ENCODE data around the gene EXOC6B. TPM values are rescaled to one million over a fixed set of nuclear protein-coding genes. Genes with fewer than 3 reads are reported as not detected.
A peak's percentile ranks its signal among the peaks of the same experiment; 100 is the strongest.

Gene EXOC6B
- total RNA-seq, 1 experiment from 2014 or later = not detected

DNA sequence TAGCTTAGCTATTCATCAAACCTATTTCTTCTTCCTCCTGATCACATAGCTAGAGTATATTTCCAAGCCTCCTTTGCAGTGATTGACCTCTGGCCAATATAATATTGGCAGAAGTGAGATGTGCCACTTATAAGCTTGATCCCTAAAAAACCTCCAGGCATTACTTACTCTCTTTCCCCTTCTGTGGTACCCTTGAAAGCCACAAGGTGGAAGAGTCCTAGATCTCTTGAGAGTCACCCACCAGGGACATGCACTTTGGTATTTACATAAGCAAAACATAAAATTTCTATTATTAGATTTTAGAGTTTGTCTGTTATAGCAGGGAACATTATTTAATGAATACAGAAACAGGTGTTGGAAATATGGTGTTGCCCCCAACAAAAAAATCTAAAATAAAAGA, 112.0 kb downstream of the EXOC6B start:
- Histone ChIP-seq H3K9me2 (replicated peaks; ENCODE audit: insufficient read depth, low read length) (no peaks in the 10 kb centered on the region), H2AFZ (ENCODE audit: low read length) (no peak overlapping the region), H3K4me3 (ENCODE audit: low read length) (no peak overlapping the region), H3K36me3 (ENCODE audit: insufficient read depth, low read length) (no peaks in the 10 kb centered on the region), H3K27me3 (ENCODE audit: low read length) (no peaks in the 10 kb centered on the region), H3K9ac (ENCODE audit: low read length) (no peak overlapping the region), H3K4me1 (ENCODE audit: low read length) (no peaks in the 10 kb centered on the region), H4K20me1 (ENCODE audit: insufficient read depth, low read depth, low read length) (no peaks in the 10 kb centered on the region), H3K79me2 (ENCODE audit: low read length) (no peaks in the 10 kb centered on the region), H3K4me2 (ENCODE audit: low read depth, low read length, poor library complexity, severe bottlenecking) (no peak overlapping the region), H3K9me3 (ENCODE audit: low read length) (no peaks in the 10 kb centered on the region), H3K27ac (ENCODE audit: low read length) (no peak overlapping the region)
- DNase-seq = peak; percentile 46

DNA sequence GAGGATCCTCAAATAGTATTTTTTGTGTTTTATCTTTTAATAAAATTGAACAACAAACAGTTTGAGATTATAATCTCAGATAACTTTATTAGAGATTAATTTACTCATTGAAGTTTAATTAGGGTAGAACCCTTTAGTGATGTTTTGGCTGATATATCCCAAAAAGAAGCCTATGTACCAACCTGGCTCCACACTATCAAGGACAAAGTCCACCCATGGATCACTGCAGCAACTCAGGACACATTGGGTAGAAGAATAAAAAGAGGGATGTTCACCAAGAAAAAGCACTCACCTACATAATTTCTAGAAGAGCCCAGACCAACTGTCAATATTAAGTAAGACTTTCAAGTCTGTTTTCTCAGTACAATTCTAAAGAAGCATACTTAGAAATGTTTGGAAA, 112.9 kb downstream of the EXOC6B start:
- no peaks in the 10 kb centered on the region for H3K9me3 ChIP-seq (ENCODE audit: low read length)
- H3K79me2 ChIP-seq (ENCODE audit: low read length) = no peaks in the 10 kb centered on the region
- H3K36me3 ChIP-seq (ENCODE audit: insufficient read depth, low read length) = no peaks in the 10 kb centered on the region
- no peaks in the 10 kb centered on the region for H4K20me1 ChIP-seq (ENCODE audit: insufficient read depth, low read depth, low read length)
- no peaks in the 10 kb centered on the region for H3K4me1 ChIP-seq (ENCODE audit: low read length)
- H3K27ac ChIP-seq (ENCODE audit: low read length) = no peak overlapping the region
- no peaks in the 10 kb centered on the region for H3K27me3 ChIP-seq (ENCODE audit: low read length)
- H2AFZ ChIP-seq (ENCODE audit: low read length) = no peak overlapping the region
- no peak overlapping the region for H3K4me2 ChIP-seq (ENCODE audit: low read depth, low read length, poor library complexity, severe bottlenecking)
- DNase-seq = no peak
- no peaks in the 10 kb centered on the region for H3K9me2 ChIP-seq (replicated peaks; ENCODE audit: insufficient read depth, low read length)
- H3K4me3 ChIP-seq (ENCODE audit: low read length) = no peak overlapping the region
- no peak overlapping the region for H3K9ac ChIP-seq (ENCODE audit: low read length)

DNA sequence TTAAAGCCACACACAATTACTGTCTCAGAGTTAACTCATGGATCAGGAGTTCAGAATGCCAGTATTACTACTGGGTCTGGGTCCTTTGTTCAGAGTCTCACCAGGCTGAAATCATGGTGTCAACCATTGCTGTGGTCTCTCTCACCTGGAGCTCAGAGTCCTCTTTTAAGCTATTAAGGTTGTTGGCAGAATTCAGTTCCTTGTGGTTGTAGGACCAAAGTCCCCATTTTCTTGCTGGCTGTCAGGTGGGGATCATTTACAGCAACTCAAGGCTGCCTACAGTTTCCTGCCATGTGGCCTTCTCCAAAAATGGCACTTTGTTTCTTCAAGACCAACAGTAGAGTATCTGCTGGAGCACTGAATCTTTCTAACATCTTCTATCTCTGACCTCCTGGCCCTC, 113.5 kb downstream of the EXOC6B start:
- Histone ChIP-seq H3K4me3 (ENCODE audit: low read length) (no peak overlapping the region), H3K36me3 (ENCODE audit: insufficient read depth, low read length) (no peaks in the 10 kb centered on the region), H3K4me1 (ENCODE audit: low read length) (no peaks in the 10 kb centered on the region), H3K4me2 (ENCODE audit: low read depth, low read length, poor library complexity, severe bottlenecking) (no peak overlapping the region), H3K9me2 (replicated peaks; ENCODE audit: insufficient read depth, low read length) (no peaks in the 10 kb centered on the region), H3K79me2 (ENCODE audit: low read length) (no peaks in the 10 kb centered on the region), H3K9ac (ENCODE audit: low read length) (no peak overlapping the region), H4K20me1 (ENCODE audit: insufficient read depth, low read depth, low read length) (no peaks in the 10 kb centered on the region), H3K27ac (ENCODE audit: low read length) (no peak overlapping the region), H3K27me3 (ENCODE audit: low read length) (no peaks in the 10 kb centered on the region), H3K9me3 (ENCODE audit: low read length) (no peaks in the 10 kb centered on the region), H2AFZ (ENCODE audit: low read length) (no peak overlapping the region)
- DNase-seq = no peak

DNA sequence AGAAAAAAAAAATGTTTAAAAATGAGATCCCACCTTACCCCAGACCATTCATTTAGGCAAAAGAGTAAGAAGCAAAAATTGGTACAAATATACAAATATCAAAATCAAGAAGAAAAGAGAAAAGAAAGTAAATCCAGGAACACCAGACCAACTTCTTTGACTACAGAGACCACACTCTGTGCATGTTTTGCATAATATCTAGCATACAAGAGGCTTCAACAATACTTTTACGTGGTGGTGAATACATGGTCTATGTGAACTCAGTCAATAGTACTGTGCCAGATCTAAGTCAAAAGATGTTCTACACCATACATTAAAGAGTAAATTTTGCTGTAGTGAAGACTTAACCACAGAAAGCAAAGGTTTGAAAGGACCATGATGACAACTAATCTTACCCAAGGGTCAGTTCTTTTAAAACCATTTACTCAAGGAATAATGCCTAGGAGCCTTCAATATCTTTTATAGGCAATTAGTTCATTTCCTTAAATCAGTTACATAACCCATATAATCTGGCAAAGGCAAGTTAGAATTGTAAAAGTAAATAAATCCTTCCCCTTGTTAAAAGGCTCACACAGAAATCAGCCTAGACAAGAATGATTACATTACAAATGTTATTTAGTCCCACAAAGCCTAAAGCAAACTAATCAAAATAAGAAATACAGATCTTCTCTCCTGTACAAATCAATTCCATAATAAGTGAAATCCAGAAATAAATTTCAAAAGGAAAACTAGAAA, 115.2 kb downstream of the EXOC6B start:
- H3K4me1 ChIP-seq (ENCODE audit: low read length) = no peaks in the 10 kb centered on the region
- H3K27ac ChIP-seq (ENCODE audit: low read length) = no peak overlapping the region
- no peaks in the 10 kb centered on the region for H3K9me2 ChIP-seq (replicated peaks; ENCODE audit: insufficient read depth, low read length)
- H3K4me2 ChIP-seq (ENCODE audit: low read depth, low read length, poor library complexity, severe bottlenecking) = no peak overlapping the region
- H3K4me3 ChIP-seq (ENCODE audit: low read length) = no peak overlapping the region
- H2AFZ ChIP-seq (ENCODE audit: low read length) = no peak overlapping the region
- no peak overlapping the region for H3K9ac ChIP-seq (ENCODE audit: low read length)
- H3K27me3 ChIP-seq (ENCODE audit: low read length) = no peaks in the 10 kb centered on the region
- H4K20me1 ChIP-seq (ENCODE audit: insufficient read depth, low read depth, low read length) = no peaks in the 10 kb centered on the region
- H3K9me3 ChIP-seq (ENCODE audit: low read length) = no peaks in the 10 kb centered on the region
- no peaks in the 10 kb centered on the region for H3K79me2 ChIP-seq (ENCODE audit: low read length)
- H3K36me3 ChIP-seq (ENCODE audit: insufficient read depth, low read length) = no peaks in the 10 kb centered on the region
- no peak for DNase-seq

DNA sequence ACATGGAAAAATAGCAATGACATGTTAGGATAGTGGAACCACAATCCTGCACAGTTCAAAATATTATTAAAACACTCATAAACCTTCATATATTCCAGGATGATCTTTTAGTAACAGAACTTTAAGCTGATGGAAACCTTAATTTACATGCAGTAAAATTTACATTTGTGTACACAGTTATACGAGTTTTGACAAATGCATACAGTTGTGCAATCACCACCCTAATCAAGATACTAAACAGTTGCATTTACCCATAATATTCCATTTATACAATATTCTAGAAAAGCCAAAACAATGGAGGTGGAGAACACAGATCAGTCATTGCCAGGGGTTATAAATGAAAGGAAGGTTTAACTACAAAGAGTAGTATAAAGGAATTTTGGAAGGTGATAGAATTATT, 117.6 kb downstream of the EXOC6B start:
- Histone ChIP-seq H3K4me3 (ENCODE audit: low read length) (no peak overlapping the region), H4K20me1 (ENCODE audit: insufficient read depth, low read depth, low read length) (no peaks in the 10 kb centered on the region), H3K4me2 (ENCODE audit: low read depth, low read length, poor library complexity, severe bottlenecking) (no peak overlapping the region), H3K36me3 (ENCODE audit: insufficient read depth, low read length) (no peaks in the 10 kb centered on the region), H2AFZ (ENCODE audit: low read length) (no peak overlapping the region), H3K27ac (ENCODE audit: low read length) (no peak overlapping the region), H3K79me2 (ENCODE audit: low read length) (no peaks in the 10 kb centered on the region), H3K9me2 (replicated peaks; ENCODE audit: insufficient read depth, low read length) (no peaks in the 10 kb centered on the region), H3K9ac (ENCODE audit: low read length) (no peak overlapping the region), H3K4me1 (ENCODE audit: low read length) (no peaks in the 10 kb centered on the region), H3K9me3 (ENCODE audit: low read length) (no peaks in the 10 kb centered on the region), H3K27me3 (ENCODE audit: low read length) (no peaks in the 10 kb centered on the region)
- no peak for DNase-seq

DNA sequence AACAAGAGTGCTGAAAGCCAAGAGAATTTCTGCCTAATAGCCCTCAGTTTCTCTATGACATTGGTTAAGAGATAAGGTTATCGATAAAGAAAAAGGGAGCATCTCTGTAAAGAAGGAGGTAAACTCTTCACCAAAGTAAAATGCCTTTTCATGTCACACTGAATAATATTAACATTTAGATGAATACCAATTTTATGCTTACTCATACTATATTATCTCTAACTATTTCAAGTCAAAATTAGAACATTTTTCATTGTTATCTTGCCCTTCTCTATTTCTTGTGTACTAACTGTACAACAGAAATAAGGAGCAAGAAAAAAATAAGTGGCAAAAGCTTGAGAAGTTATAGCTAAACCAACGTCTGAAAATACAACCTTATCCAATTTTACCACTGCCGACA, 127.5 kb downstream of the EXOC6B start:
- Histone ChIP-seq H3K4me2 (ENCODE audit: low read depth, low read length, poor library complexity, severe bottlenecking) (no peak overlapping the region), H3K79me2 (ENCODE audit: low read length) (no peaks in the 10 kb centered on the region), H3K4me3 (ENCODE audit: low read length) (no peak overlapping the region), H3K36me3 (ENCODE audit: insufficient read depth, low read length) (no peaks in the 10 kb centered on the region), H3K27ac (ENCODE audit: low read length) (no peak overlapping the region), H3K9me3 (ENCODE audit: low read length) (no peaks in the 10 kb centered on the region), H3K9me2 (replicated peaks; ENCODE audit: insufficient read depth, low read length) (no peaks in the 10 kb centered on the region), H4K20me1 (ENCODE audit: insufficient read depth, low read depth, low read length) (no peaks in the 10 kb centered on the region), H3K4me1 (ENCODE audit: low read length) (no peaks in the 10 kb centered on the region), H3K27me3 (ENCODE audit: low read length) (no peaks in the 10 kb centered on the region), H3K9ac (ENCODE audit: low read length) (no peak overlapping the region), H2AFZ (ENCODE audit: low read length) (no peak overlapping the region)
- no peak for DNase-seq

DNA sequence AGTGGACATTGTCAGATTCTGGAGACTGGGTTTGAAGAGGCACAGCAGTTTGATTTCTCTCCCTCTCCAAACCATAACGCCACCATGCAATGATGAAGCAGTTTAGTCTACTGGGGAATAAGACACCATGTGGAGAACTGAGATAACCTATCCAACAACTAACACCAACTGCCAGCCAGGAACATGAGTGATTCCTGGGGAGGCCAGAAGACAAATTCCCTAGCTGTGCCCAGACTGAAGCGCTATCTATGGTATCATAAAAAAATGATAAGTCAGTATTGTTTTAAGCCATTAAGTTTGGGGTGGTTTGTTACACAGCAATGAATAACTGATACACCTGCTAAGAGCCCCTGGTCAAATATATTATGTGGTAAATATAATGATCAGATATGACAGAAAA, 129.3 kb downstream of the EXOC6B start:
- H3K27ac ChIP-seq (ENCODE audit: low read length) = no peak overlapping the region
- H4K20me1 ChIP-seq (ENCODE audit: insufficient read depth, low read depth, low read length) = no peaks in the 10 kb centered on the region
- no peaks in the 10 kb centered on the region for H3K27me3 ChIP-seq (ENCODE audit: low read length)
- H3K4me3 ChIP-seq (ENCODE audit: low read length) = no peak overlapping the region
- no peaks in the 10 kb centered on the region for H3K36me3 ChIP-seq (ENCODE audit: insufficient read depth, low read length)
- H3K9me2 ChIP-seq (replicated peaks; ENCODE audit: insufficient read depth, low read length) = no peaks in the 10 kb centered on the region
- no peak overlapping the region for H3K9ac ChIP-seq (ENCODE audit: low read length)
- H3K4me1 ChIP-seq (ENCODE audit: low read length) = no peaks in the 10 kb centered on the region
- H2AFZ ChIP-seq (ENCODE audit: low read length) = no peak overlapping the region
- no peak for DNase-seq
- no peak overlapping the region for H3K4me2 ChIP-seq (ENCODE audit: low read depth, low read length, poor library complexity, severe bottlenecking)
- H3K9me3 ChIP-seq (ENCODE audit: low read length) = no peaks in the 10 kb centered on the region
- H3K79me2 ChIP-seq (ENCODE audit: low read length) = no peaks in the 10 kb centered on the region

DNA sequence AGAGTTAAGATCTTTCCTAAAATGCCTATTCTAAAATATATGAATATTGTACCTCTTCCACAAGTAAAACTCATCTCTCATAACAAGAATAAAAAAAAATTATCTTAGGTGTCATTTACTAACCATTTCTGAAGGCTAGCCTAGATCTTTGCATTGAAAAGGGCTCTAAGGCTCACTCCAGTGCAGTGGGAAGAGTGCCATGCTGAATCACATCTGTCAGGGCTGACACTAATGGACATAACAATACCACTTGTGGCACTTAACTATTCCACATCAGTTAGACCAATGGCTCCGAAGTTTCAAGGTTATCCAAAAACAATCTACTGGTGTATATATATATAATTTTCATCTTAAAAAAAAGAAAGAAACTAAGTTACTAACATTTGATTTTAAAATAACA, 130.2 kb downstream of the EXOC6B start:
- Histone ChIP-seq H3K27ac (ENCODE audit: low read length) (no peak overlapping the region), H3K9ac (ENCODE audit: low read length) (no peak overlapping the region), H3K36me3 (ENCODE audit: insufficient read depth, low read length) (no peaks in the 10 kb centered on the region), H3K9me3 (ENCODE audit: low read length) (no peaks in the 10 kb centered on the region), H4K20me1 (ENCODE audit: insufficient read depth, low read depth, low read length) (no peaks in the 10 kb centered on the region), H3K79me2 (ENCODE audit: low read length) (no peaks in the 10 kb centered on the region), H3K4me1 (ENCODE audit: low read length) (no peaks in the 10 kb centered on the region), H2AFZ (ENCODE audit: low read length) (no peak overlapping the region), H3K4me3 (ENCODE audit: low read length) (no peak overlapping the region), H3K9me2 (replicated peaks; ENCODE audit: insufficient read depth, low read length) (no peaks in the 10 kb centered on the region), H3K4me2 (ENCODE audit: low read depth, low read length, poor library complexity, severe bottlenecking) (no peak overlapping the region), H3K27me3 (ENCODE audit: low read length) (no peaks in the 10 kb centered on the region)
- no peak for DNase-seq
